Fibroblast of mammary gland (primary cell): ENCODE results near the gene DLD.

Source experiments
- DNase-seq: peaks from one replicate; pipeline ENCODE4 v3.0.0-alpha.2; 2010; ENCODE audit warnings: low read depth
- H3K4me3 ChIP-seq: 2 replicates; pipeline ENCODE4 v1.5.1; 2011; ENCODE audit warnings: low read depth, mild to moderate bottlenecking, low read length, moderate library complexity; ENCODE audit not compliant: control insufficient read depth
- CTCF ChIP-seq: conservative IDR thresholded peaks from 2 replicates; pipeline ENCODE4 v1.5.1; 2011; ENCODE audit warnings: low read depth, low read length, inconsistent platforms; ENCODE audit not compliant: control insufficient read depth, insufficient read depth

The DLD gene

GRCh38 chr7:107945332-107945731 lies 54.3 kb downstream of the DLD start:
- H3K4me3 ChIP-seq = no peak overlapping the region
- no peak for TF ChIP-seq CTCF
- no peak for DNase-seq

- no peak overlapping the region for H3K4me3 ChIP-seq
- TF ChIP-seq CTCF = no peak
- DNase-seq = peak; percentile 65
Observed at GRCh38 chr7:107946451-107946850, 55.5 kb downstream of the DLD start.

- no peak for DNase-seq
- no peak overlapping the region for H3K4me3 ChIP-seq
- no peak for TF ChIP-seq CTCF
Observed at GRCh38 chr7:107946881-107947280, 55.9 kb downstream of the DLD start.

GRCh38 chr7:107948645-107949442 lies 57.9 kb downstream of the DLD start:
- DNase-seq = peak; percentile 96
- no peak overlapping the region for H3K4me3 ChIP-seq
- TF ChIP-seq CTCF = no peak

GRCh38 chr7:107949443-107949935 lies 58.5 kb downstream of the DLD start:
- no peak for TF ChIP-seq CTCF
- H3K4me3 ChIP-seq = no peak overlapping the region
- DNase-seq = no peak

GRCh38 chr7:107951172-107951787 lies 60.3 kb downstream of the DLD start:
- no peak for DNase-seq
- TF ChIP-seq CTCF = no peak
- no peak overlapping the region for H3K4me3 ChIP-seq
